IMR-90 (cell line): ENCODE data around the gene CPEB3. TPM values are rescaled to one million over a fixed set of nuclear protein-coding genes. Genes with fewer than 3 reads are reported as not detected.

ENCODE experiments used
- ATAC-seq: fragments of 200-7000 bp; cut with Tn5 transposase; 2 replicates; pipeline ENCODE4 v1.9.1; 2020; ENCODE audit warnings: low read depth, mild to moderate bottlenecking, moderate library complexity
- BruUV-seq: library from RNA; stranded (reverse); fragments of 400-500 nt; replicated peaks from 2 replicates; lab custom pipeline; 2021; lab: Mats Ljungman, UMichigan
- CTCF ChIA-PET: fragments of 300-600 bp; formaldehyde crosslinking; extraction: SDS; loops from one replicate; lab custom pipeline; 2021; ENCODE audit warnings: antibody characterized with exemption; lab: Yijun Ruan, JAX
- POLR2A ChIA-PET: fragments of 300-600 bp; sonication (Branson Sonifier 250); formaldehyde crosslinking; loops from one replicate; lab custom pipeline; 2022; ENCODE audit warnings: antibody characterized with exemption; ENCODE audit not compliant: unreplicated experiment; lab: Charles Lee
- DNase-seq: peaks from one replicate; pipeline ENCODE4 v3.0.0; 2013
- H2AFZ ChIP-seq: replicated peaks from 2 replicates; pipeline ENCODE3; 2013; ENCODE audit warnings: low read length, mild to moderate bottlenecking; ENCODE audit not compliant: poor library complexity
- H2AK5ac ChIP-seq: 2 replicates; pipeline ENCODE4 v1.6.1; 2013; ENCODE audit warnings: low read depth, low read length, inconsistent platforms
- H2AK9ac ChIP-seq: replicated peaks from 2 replicates; pipeline ENCODE3; 2013; ENCODE audit warnings: mild to moderate bottlenecking, low read depth, low read length, moderate library complexity; ENCODE audit not compliant: poor library complexity
- H2BK120ac ChIP-seq: 2 replicates; pipeline ENCODE4 v1.6.1; 2013; ENCODE audit warnings: low read depth, low read length, inconsistent platforms
- H2BK15ac ChIP-seq: 3 replicates; pipeline ENCODE4 v1.6.1; 2013; ENCODE audit warnings: low read depth, low read length, inconsistent platforms
- H2BK20ac ChIP-seq: 2 replicates; pipeline ENCODE4 v1.6.1; 2013; ENCODE audit warnings: low read depth, mild to moderate bottlenecking, inconsistent platforms, low read length, moderate library complexity
- H2BK5ac ChIP-seq: 2 replicates; pipeline ENCODE4 v1.6.1; 2013; ENCODE audit warnings: mild to moderate bottlenecking, low read depth, low read length, inconsistent platforms; ENCODE audit not compliant: poor library complexity, severe bottlenecking
- H3K14ac ChIP-seq: replicated peaks from 2 replicates; pipeline ENCODE4 v1.6.1; 2013; ENCODE audit warnings: low read depth, low read length, inconsistent platforms
- H3K18ac ChIP-seq: 2 replicates; pipeline ENCODE4 v1.6.1; 2013; ENCODE audit warnings: low read depth, low read length, control low read depth
- H3K23ac ChIP-seq: 2 replicates; pipeline ENCODE4 v1.6.1; 2013; ENCODE audit warnings: low read depth, low read length, inconsistent platforms
- H3K27ac ChIP-seq: 2 replicates; pipeline ENCODE4 v1.5.1; 2013; ENCODE audit warnings: mild to moderate bottlenecking, control low read depth, low read length; ENCODE audit not compliant: insufficient read depth
- H3K27me3 ChIP-seq: 2 replicates; pipeline ENCODE4 v1.6.1; 2013; ENCODE audit warnings: low read length; ENCODE audit not compliant: control insufficient read depth, insufficient read depth
- H3K36me3 ChIP-seq: 2 replicates; pipeline ENCODE4 v1.6.1; 2013; ENCODE audit warnings: low read length, mixed read lengths; ENCODE audit not compliant: control insufficient read depth, insufficient read depth
- H3K4ac ChIP-seq: 2 replicates; pipeline ENCODE4 v1.6.1; 2013; ENCODE audit warnings: low read depth, low read length, inconsistent platforms
- H3K4me1 ChIP-seq: 2 replicates; pipeline ENCODE4 v1.6.1; 2013; ENCODE audit warnings: low read length, mixed read lengths; ENCODE audit not compliant: control insufficient read depth, insufficient read depth
- H3K4me2 ChIP-seq: 2 replicates; pipeline ENCODE4 v1.6.1; 2013; ENCODE audit warnings: low read depth, mild to moderate bottlenecking, control low read depth, low read length, moderate library complexity
- H3K4me3 ChIP-seq: 2 replicates; pipeline ENCODE4 v1.5.1; 2013; ENCODE audit warnings: low read depth, mild to moderate bottlenecking, control low read depth, low read length, moderate library complexity; ENCODE audit not compliant: insufficient read depth
- H3K56ac ChIP-seq: 2 replicates; pipeline ENCODE4 v1.6.1; 2013; ENCODE audit warnings: low read length, inconsistent platforms; ENCODE audit not compliant: insufficient read depth; ENCODE audit errors: extremely low read depth
- H3K79me1 ChIP-seq, 2 experiments: 2 replicates each; pipeline ENCODE4 v1.6.1; 2013; ENCODE audit warnings: low read length in 2 of 2, inconsistent platforms in 1 of 2, low read depth in 1 of 2
- H3K9ac ChIP-seq: 2 replicates; pipeline ENCODE4 v1.6.1; 2013; ENCODE audit warnings: low read depth, low read length, control low read depth
- H3K9me1 ChIP-seq: 2 replicates; pipeline ENCODE4 v1.6.1; 2013; ENCODE audit warnings: low read length, inconsistent platforms; ENCODE audit not compliant: insufficient read depth
- H3K9me3 ChIP-seq: 2 replicates; pipeline ENCODE4 v1.6.1; 2013; ENCODE audit warnings: low read length; ENCODE audit not compliant: control insufficient read depth, insufficient read depth
- H4K20me1 ChIP-seq: 2 replicates; pipeline ENCODE4 v1.6.1; 2013; ENCODE audit warnings: low read length, inconsistent platforms; ENCODE audit not compliant: insufficient read depth
- H4K5ac ChIP-seq: 2 replicates; pipeline ENCODE4 v1.6.1; 2013; ENCODE audit warnings: mild to moderate bottlenecking, low read depth, low read length, control low read depth
- H4K8ac ChIP-seq, 2 experiments: 2 replicates each; pipeline ENCODE4 v1.6.1; 2013; ENCODE audit warnings: low read depth in 2 of 2, low read length in 2 of 2, control low read depth in 1 of 2, inconsistent platforms in 1 of 2
- H4K91ac ChIP-seq: 2 replicates; pipeline ENCODE4 v1.6.1; 2013; ENCODE audit warnings: low read depth, low read length, inconsistent platforms; ENCODE audit not compliant: insufficient read depth
- BHLHE40 ChIP-seq: fragments of 150-350 bp; IDR thresholded peaks from 2 replicates; pipeline ENCODE4 v1.6.1; 2016; ENCODE audit warnings: mild to moderate bottlenecking, low read depth, low read length
- CEBPB ChIP-seq: IDR thresholded peaks from 2 replicates; pipeline ENCODE4 v1.6.1; 2012; ENCODE audit warnings: low read depth, low read length, improper control_type of control experiment
- CHD1 ChIP-seq: IDR thresholded peaks from 2 replicates; pipeline ENCODE4 v1.6.1; 2012; ENCODE audit warnings: low read depth, low read length, improper control_type of control experiment
- ELK1 ChIP-seq: fragments of 150-350 bp; IDR thresholded peaks from 2 replicates; pipeline ENCODE4 v1.6.1; 2016; ENCODE audit warnings: low read depth, mild to moderate bottlenecking, low read length, moderate library complexity, borderline replicate concordance
- FOS ChIP-seq: fragments of 150-350 bp; IDR thresholded peaks from 2 replicates; pipeline ENCODE4 v1.6.1; 2016; ENCODE audit warnings: low read depth, low read length
- MAZ ChIP-seq: IDR thresholded peaks from 2 replicates; pipeline ENCODE4 v1.6.1; 2012; ENCODE audit warnings: low read depth, mild to moderate bottlenecking, low read length, improper control_type of control experiment, moderate library complexity, borderline replicate concordance
- MXI1 ChIP-seq: IDR thresholded peaks from 2 replicates; pipeline ENCODE4 v1.6.1; 2012; ENCODE audit warnings: low read depth, mild to moderate bottlenecking, low read length, moderate library complexity, borderline replicate concordance
- NFE2L2 ChIP-seq: fragments of 150-350 bp; IDR thresholded peaks from 2 replicates; pipeline ENCODE4 v1.6.1; 2016; ENCODE audit warnings: low read depth, mild to moderate bottlenecking, low read length
- POLR2A ChIP-seq: IDR thresholded peaks from 2 replicates; pipeline ENCODE4 v1.6.1; 2012; ENCODE audit warnings: mild to moderate bottlenecking, low read depth, low read length
- RAD21 ChIP-seq: IDR thresholded peaks from 2 replicates; pipeline ENCODE4 v1.6.1; 2012; ENCODE audit warnings: low read length, improper control_type of control experiment
- RCOR1 ChIP-seq: IDR thresholded peaks from 2 replicates; pipeline ENCODE4 v1.6.1; 2012; ENCODE audit warnings: mild to moderate bottlenecking, low read length, improper control_type of control experiment; ENCODE audit not compliant: insufficient replicate concordance
- RFX5 ChIP-seq: IDR thresholded peaks from 2 replicates; pipeline ENCODE4 v1.8.0; 2012; ENCODE audit warnings: low read depth, mild to moderate bottlenecking, low read length, moderate library complexity
- SMC3 ChIP-seq: fragments of 150-350 bp; IDR thresholded peaks from 2 replicates; pipeline ENCODE4 v1.6.1; 2016; ENCODE audit warnings: low read depth, mild to moderate bottlenecking, antibody characterized with exemption, low read length, moderate library complexity
- WGBS, 2 experiments: methylation state at CpG; one replicate each; pipeline versions ENCODE4 v1.1.5 to v1.1.7; 2013; ENCODE audit warnings: missing lambda C conversion rate in 2 of 2; ENCODE audit not compliant: insufficient read length in 1 of 2; ENCODE audit errors: extremely low coverage in 2 of 2; 5-methylcytosine and 5-hydroxymethylcytosine counted together
- dilution Hi-C: fragments of 300-500 bp; cut with HindIII; formaldehyde crosslinking; loops from one replicate; pipeline ENCODE4 v1.14.3; 2018; ENCODE audit warnings: low sequenced_read_pairs; ENCODE audit not compliant: unreplicated experiment
- in situ Hi-C: fragments of 300-500 bp; cut with MboI; formaldehyde crosslinking; loops from 3 replicates; pipeline ENCODE4 v1.14.3; 2019; ENCODE audit warnings: low sequenced_read_pairs, inconsistent platforms, mixed read lengths
- intact Hi-C: fragments of 100-400 bp; cut with micrococcal nuclease; formaldehyde crosslinking; loops from 2 replicates; pipeline ENCODE4 v1.10.0; 2022
- polyA plus RNA-seq, 3 experiments: library from polyadenylated mRNA; depleted of rRNA; stranded (reverse); fragments of >200 nt; gene quantifications; 2 replicates each; pipeline ENCODE4 v1.2.3, GENCODE V29; 2012; ENCODE audit warnings: low replicate concordance in 1 of 3
- total RNA-seq: library from RNA; depleted of rRNA; stranded (reverse); fragments of >200 nt; gene quantifications from 2 replicates; pipeline ENCODE4 v1.2.3, GENCODE V29; 2012

Gene CPEB3
- total and polyA plus RNA-seq, 2 of the 4 experiments (the other 2 are of a cell fraction): 0.18 to 0.36 TPM

DNA sequence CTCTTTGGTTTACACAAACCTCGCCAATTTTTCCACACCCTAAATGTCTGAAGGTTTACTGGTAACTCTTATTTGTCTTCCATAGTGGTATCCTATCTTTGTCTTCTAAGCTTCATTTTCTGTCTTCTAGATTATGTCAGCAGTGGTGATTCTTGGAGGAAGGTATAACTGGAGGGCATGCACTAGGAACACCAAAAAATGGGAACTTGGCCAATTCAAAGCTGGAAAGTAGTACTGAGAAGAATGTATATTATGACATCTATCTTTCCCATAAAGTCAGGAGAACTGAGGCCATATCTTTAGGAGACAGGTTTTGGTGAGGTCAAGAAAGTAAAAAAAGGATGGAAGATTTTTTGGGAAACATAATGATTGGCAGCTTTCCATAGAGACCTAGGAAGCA is 113.3 kb downstream of the CPEB3 start:
- no peaks in the 10 kb centered on the region for H3K9me3 ChIP-seq
- H3K9ac ChIP-seq: no peak overlapping the region
- H3K4me3 ChIP-seq: no peak overlapping the region
- ChIA-PET CTCF (interaction anchor here (0.6 kb wide), 1 partner anchor 264 kb away, joined by 4 read pairs; no protein-coding TSS in a partner anchor), POLR2A (no interaction called here)
- H3K27me3 ChIP-seq: no peaks in the 10 kb centered on the region
- no peak overlapping the region for H2AFZ ChIP-seq
- no peak for ATAC-seq
- H3K23ac ChIP-seq: no peak overlapping the region
- H4K8ac ChIP-seq: no peak overlapping the region
- H3K9me1 ChIP-seq: no peaks in the 10 kb centered on the region
- H3K18ac ChIP-seq: no peak overlapping the region
- intact Hi-C loops (no loop called here), dilution Hi-C loops (no loop called here), in situ Hi-C loops (no loop called here)
- no peak overlapping the region for H3K4ac ChIP-seq
- no peaks in the 10 kb centered on the region for H3K79me1 ChIP-seq
- no peaks in the 10 kb centered on the region for H3K36me3 ChIP-seq
- no peaks in the 10 kb centered on the region for H4K20me1 ChIP-seq
- H2BK20ac ChIP-seq: no peak overlapping the region
- H3K4me2 ChIP-seq: no peak overlapping the region
- no peak overlapping the region for H2BK15ac ChIP-seq
- H3K27ac ChIP-seq: no peak overlapping the region
- H3K4me1 ChIP-seq: no peaks in the 10 kb centered on the region
- no TSS peak for BruUV-seq
- no peak overlapping the region for H2BK120ac ChIP-seq
- H4K91ac ChIP-seq: no peak overlapping the region
- no peak overlapping the region for H2AK5ac ChIP-seq
- H2BK5ac ChIP-seq: no peak overlapping the region
- no CpG with 5 or more reads among the region's 1 CpG for WGBS, 2 experiments
- H2AK9ac ChIP-seq: no peak overlapping the region
- H3K14ac ChIP-seq: no peak overlapping the region
- H3K56ac ChIP-seq: no peak overlapping the region
- TF ChIP-seq NFE2L2 (no peak), SMC3 (no peak), POLR2A (no peak), RAD21 (no peak), RFX5 (no peak), MXI1 (no peak), FOS (no peak), CEBPB (no peak), MAZ (no peak), ELK1 (no peak), RCOR1 (no peak), BHLHE40 (no peak), CHD1 (no peak)
- DNase-seq: peak; percentile 2
- no peak overlapping the region for H4K5ac ChIP-seq
